Measurements from ENCODE around the gene P2RX1.
A peak's percentile ranks its signal among the peaks of the same experiment; 100 is the strongest.

Gene P2RX1

DNA sequence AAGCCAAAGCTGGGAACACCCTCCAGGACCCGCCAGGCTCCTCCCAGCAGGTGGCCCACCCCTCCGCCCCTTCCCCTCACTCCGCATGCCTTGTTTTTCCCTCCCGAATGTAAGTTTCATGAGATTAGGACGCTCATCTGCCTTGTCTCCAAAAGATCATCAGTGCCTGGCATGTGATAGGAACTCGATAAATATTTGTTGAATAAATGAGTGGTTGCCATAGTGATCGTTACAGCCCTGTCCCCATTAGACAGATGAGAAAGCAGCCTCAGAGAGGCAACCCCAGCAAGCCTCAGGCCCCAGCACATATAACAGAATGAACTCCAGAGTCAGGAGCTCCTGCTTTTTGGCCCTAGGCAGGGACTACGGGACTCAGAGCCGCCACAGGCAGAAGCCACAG is 28.5 kb downstream of the P2RX1 start:
- DNase-seq (ENCODE audit: low read depth) = no peak

DNA sequence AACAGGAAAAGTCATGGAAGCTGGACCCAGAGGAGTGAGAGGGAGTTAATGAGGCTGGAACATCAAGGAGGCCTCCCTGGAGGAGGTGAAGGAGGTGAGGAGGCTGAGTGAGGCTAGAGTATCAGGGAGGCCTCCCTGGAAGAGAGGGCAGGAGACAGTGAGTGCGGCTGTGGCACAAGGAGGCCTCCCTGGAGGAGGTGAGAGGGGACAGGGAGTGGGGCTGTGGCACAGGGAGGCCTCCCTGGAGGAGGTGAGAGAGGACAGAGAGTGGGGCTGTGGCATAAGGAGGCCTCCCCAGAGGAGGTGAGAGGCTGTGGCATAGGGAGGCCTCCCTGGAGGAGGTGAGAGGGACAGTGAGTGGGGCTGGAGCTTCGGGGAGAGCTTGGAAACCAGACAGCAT is 28.9 kb downstream of the P2RX1 start:
- DNase-seq (ENCODE audit: low read depth) = no peak

DNA sequence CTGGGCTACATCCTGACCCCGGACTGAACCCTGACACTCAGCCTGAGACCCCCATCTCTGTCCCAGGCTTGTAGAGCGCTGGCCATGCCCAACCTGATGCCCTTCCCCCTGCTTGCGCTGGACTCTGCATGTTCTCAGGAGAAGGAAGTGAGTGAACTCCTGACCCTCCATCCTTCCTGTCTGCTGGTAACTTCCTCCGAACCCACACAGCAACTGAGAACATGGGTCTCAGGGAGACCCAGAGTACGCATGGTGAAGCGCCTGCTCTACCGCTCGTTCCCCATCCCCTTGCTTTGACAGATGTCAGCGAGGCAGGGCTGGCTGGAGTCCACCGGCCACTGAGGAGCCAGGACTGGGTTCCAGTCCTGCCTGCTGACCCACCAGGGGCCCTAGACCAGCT is 29.5 kb downstream of the P2RX1 start:
- DNase-seq (ENCODE audit: low read depth) = no peak

DNA sequence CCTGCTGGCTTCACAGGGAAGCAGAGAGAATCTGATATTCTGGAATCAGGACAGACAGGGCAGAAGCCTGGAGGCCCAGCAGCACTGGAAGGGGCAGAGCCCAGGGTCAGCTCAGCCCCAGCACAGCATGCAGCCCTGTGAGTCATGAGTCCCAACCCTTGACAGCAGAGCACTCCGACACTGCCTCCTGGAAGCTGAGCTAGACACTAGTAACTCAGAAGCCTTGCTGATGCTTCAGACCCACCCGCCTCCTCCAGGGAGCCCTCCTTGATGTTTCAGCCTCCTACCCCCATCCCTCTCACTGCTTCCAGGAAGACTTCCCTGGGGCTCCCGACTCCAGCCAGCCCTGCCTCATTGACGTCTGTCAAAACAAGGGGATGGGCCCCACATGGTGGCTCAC is 30.3 kb downstream of the P2RX1 start:
- DNase-seq (ENCODE audit: low read depth) = peak; percentile 86

DNA sequence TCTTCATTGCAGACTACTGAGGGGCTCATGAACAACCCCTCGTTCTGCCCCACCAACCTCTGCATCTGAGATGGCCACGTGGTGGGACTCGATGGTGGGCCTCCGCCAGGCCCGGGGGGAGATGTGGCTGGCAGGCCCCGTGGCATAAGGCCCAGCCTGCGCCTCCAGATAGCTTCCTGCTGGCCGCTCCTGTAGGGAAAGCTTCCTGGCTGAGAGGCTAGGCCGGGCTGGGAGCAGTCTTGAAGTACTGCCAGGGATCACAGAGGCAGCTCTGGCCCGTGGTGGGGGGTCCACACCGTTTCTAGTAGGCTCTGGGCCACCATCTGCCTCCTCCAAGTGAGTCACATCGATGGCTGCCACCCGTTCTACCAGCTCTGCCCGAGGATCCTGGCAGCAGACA is 31.0 kb downstream of the P2RX1 start:
- no peak for DNase-seq (ENCODE audit: low read depth)

DNA sequence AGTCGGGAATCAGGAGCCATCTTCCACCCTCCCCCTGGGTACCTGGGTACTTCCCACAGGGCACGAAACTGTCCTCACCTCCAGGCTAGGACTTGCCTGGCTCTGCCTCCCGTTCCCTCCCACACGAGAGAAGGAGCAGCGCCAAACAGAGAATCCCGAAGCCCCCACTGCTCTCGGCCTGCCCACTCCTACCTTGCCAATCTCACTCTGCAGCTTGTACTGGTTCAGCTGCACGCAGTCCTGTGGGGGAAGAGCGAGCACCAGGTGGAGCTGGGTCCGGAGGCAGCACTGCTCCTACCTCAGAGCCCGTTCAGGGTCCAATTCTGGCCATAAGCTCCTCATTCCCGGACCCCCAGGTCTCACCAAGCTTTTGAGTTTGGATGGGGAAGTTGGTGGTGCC is 32.1 kb downstream of the P2RX1 start:
- no peak for DNase-seq (ENCODE audit: low read depth)

DNA sequence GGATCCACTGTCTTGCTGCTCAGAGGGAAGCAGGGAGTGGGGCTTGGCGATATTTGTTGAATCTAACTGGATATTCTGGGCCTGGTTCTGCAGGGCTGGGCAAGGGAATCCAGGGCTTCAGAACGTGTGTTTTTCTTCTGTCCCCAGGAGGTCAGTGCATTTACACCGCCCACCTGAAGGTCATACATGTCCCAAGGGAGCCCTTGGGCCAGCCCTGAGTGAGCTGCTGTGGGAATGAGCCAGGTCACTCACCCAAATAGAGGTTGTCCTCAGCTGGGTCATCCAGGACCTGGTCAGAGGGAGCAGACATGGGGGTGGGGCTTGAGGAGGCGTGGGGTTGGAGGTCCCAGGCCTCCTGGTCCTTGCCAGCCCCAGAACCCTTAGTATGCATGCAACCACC is 34.0 kb downstream of the P2RX1 start:
- DNase-seq (ENCODE audit: low read depth) = no peak

DNA sequence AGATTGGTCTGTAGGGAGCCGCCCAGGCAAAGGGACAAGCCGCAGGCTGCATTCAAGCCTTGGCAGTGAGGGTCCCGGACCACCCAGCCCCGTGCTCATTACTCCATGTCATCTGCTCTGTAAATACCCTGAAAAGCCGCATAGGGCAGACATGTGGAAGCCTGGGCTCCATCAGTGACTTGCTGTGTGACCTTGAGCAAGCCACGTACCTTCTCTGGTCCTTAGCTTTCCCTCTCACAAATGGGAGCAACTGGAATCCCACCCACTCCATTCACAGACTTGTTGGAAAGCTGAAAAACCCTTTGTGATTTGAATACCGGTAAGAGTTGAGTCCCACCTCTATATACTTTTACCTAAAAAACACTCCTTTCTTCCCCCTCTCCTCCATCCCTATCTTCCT is 35.3 kb downstream of the P2RX1 start:
- no peak for DNase-seq (ENCODE audit: low read depth)

DNA sequence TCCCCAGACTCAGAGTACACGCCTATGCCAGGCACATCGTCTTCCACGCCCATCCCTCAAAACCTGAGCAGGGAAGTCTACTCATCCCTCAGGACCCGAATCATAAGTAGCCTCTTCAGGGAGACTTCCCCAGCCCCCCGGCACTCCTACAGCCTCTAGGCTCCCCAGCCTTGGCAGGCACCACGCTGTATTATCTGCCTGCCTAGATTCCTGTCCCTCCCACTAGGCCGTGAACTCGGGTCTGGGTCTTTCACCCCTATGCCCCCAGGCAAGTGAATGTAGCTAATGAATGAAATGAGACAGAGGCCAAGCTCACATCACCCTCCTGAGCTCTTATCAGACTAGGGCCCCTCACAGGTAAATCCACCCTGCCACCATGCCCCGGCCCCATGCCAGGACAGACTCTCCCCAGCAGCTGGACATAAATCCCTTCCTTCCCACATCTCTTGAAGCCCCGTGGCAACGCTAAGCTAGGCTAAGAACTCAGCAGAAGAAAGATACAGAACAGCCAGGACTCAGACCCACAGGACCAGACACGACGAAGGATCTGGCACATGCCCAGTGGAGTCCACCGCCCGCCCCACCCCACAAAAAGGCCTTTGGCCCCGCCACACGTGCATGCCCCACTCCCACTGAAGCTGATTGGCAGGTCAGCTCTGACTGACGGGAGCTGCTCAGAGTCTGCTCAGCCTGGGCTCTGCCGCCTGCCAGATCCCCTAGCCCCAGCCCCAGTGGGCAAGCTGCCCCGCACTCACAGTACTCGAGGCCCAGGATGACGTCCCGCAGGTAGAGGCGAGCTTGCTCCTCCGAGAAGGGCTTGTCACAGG is 36.5 kb downstream of the P2RX1 start:
- DNase-seq (ENCODE audit: low read depth) = no peak

DNA sequence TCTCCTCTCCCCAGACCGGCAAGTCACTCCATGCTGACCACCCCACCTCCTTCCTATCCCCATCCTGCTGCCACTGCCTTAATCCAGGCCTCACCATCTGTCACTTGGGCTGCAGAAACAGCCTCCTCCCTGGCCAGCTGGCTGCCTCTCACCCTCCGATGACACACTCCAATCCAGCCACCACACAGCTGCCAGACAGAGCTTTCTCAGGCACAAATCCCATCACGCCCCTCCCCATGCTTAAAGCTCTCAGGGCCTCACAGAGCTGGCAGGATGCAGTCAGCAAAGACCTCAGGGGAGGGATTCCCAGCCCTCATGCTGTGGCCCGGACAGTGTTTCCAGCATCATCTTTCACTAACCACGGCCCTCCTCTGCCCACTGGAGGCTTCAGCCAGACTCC is 37.1 kb downstream of the P2RX1 start:
- no peak for DNase-seq (ENCODE audit: low read depth)

DNA sequence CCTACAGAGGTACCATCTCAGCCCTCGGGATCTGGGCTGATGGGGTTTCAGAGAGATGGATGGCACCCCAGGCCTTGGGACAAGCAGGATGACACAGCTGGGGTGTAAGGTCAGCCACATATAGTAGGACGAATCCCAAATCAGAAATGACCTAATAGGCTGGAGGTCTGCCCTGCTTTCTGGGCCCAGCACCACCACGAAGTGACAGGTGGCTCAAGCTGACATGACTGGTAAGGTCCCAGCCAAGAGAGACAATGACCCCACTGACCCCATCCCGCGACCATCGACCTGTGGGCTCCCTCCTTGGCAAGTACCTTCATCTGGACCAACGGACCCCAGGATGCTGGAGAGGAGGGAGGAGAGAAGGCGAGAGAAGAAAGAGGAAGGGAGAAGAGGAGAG is 39.0 kb downstream of the P2RX1 start:
- DNase-seq (ENCODE audit: low read depth) = no peak

DNA sequence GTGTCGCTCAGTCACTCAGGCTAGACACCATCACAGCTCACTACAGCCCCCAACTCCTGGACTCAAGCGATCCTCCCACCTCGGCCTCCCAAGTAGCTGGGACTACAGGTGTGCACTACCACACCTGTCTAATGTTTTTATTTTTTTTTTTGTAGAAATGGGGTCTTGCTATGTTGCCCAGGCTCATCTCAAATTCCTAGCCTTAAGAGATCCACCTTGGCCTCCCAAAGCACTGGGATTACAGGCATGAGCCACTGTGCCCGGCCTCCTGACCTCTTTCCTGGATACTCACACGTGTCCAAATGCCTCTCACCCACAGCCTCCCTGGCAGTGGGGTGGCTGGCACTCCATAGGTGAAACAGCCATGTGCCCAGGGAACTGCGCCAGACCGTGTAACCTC is 40.9 kb downstream of the P2RX1 start:
- no peak for DNase-seq (ENCODE audit: low read depth)

DNA sequence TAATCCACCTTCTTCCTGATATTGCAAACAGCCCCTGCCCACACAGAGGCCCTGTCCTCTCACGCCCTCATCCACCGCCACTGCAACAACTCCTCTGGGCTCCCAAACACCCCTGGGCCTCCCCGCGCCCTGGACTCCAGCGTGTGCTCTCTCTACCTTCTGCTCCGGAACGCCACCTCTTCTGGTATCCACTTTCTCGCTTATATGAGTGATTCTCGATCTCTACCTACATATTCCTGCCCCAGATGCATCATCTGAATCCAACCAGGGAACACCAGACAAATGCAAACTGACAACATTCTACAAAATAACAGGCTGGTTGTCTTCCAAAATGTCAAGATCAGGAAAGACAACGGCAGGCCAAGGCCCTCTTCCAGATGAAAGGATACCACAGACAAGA is 42.4 kb downstream of the P2RX1 start:
- no peak for DNase-seq (ENCODE audit: low read depth)

DNA sequence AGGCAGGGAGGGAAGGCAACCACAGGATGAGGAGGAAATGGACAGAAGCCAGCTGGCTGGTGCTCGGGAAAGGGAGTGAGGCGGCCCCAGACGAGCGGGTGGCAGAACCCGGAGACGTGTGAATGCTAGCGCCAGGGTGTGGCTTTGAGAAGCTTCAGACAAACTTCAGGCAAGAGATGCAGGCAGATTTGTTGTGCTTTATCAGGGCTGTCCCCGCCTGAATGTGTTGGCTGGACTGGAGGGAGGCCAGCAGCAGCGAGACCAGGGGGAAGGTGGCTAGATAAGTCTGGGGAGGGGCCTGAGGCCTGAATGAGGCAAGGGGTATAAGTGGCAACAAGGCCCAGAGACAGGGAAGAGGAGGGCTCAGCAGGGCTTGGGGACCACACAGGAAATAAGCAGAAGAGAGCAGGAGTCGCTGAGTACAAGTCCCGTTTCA is 45.4 kb downstream of the P2RX1 start:
- DNase-seq (ENCODE audit: low read depth) = no peak

DNA sequence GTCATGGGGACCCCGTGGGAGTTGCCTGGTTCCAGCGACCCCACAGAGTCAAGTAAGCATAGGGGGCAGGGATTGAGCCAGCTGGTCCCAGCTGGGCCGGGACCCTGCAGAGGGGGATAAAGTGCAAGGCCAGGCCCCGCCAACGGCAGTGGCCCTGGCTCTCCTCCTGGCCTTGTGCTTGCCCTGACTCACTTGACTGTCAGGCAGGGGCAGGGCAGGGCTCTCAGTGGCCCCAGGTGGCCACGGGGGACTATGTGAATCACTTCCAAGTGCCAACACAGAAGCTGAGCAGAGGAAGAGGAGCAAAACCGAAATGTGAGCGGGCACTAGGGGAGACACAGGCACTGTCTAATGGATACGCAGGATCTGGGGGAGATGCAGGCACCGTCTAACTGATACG is 48.7 kb downstream of the P2RX1 start:
- no peak for DNase-seq (ENCODE audit: low read depth)

DNA sequence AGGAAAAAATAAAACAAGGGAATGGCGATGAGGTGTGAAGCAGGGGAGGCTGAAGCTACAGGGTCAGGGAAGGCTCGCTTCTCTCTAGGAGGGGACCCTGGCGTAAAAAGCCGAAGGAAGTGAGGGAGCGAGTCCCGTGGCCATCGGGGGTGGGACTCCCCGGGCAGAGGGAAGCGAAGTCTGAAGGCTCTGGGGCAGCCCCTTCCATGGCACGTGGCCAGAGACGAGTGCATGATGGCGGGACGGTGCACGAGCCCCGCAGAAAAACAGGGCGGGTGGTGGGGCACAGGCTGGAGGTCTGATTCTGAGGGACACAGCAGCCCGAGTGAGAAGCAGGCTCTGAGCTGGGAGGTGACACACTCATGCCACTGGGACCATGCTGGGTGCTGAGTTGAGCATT is 49.2 kb downstream of the P2RX1 start:
- no peak for DNase-seq (ENCODE audit: low read depth)

DNA sequence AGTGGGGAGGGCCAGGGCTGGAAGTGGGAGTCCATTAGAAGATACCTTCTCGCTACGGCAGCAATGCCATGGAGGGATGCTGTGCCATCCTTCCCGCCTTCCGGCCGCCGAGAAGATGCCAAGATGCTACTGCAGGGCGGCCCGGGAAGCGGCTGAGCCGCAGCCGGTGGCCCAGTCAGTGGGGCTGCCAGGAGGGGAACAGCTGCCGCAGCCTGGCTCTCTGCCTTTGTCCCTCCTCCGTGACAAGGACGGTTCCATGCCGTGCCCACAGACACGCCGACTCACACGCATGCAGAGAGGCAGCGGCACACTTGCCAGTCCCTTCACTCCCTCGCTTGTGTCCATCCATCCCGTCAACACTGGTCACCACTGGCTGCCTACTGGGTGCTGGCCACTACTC is 50.0 kb downstream of the P2RX1 start:
- DNase-seq (ENCODE audit: low read depth) = no peak

DNA sequence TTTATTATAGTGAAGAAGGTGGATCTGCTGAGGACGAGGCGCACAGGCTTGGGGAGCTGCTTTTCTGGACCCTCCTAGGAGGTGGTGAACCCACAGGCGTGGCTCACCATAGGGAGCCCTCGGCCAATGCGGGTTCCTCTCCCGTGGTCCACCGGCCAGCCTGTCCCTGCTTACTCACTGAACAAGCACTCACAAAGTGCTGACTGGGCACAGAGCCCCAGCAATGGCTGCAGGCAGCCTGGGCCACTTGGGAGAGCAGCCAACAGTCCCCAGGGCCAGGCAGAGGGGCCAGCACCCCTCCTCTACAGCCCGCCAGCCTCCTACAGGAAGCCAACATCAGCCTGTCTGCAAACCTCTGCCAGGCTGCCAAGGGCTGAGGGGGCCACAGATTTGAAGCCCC is 51.1 kb downstream of the P2RX1 start:
- DNase-seq (ENCODE audit: low read depth) = peak; percentile 76

DNA sequence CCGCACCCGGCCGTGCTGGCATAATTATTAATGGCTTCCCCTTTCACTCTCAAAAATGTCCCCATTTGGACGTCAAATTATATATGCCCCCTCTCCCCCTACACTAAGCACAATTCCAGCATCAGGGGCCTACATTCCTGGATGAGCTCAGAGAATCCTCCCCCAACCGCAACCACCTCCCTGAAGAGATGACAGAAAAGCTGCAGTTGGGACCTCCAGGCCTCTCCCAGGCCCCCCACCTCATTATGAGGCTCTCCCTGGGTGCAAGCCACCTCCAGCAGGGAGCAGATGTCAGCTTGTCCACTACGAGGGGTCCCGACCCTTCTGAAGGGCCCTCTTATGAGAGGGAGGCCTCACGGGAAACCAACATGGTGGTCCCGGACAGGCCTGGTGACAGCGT is 51.7 kb downstream of the P2RX1 start:
- DNase-seq (ENCODE audit: low read depth) = no peak

DNA sequence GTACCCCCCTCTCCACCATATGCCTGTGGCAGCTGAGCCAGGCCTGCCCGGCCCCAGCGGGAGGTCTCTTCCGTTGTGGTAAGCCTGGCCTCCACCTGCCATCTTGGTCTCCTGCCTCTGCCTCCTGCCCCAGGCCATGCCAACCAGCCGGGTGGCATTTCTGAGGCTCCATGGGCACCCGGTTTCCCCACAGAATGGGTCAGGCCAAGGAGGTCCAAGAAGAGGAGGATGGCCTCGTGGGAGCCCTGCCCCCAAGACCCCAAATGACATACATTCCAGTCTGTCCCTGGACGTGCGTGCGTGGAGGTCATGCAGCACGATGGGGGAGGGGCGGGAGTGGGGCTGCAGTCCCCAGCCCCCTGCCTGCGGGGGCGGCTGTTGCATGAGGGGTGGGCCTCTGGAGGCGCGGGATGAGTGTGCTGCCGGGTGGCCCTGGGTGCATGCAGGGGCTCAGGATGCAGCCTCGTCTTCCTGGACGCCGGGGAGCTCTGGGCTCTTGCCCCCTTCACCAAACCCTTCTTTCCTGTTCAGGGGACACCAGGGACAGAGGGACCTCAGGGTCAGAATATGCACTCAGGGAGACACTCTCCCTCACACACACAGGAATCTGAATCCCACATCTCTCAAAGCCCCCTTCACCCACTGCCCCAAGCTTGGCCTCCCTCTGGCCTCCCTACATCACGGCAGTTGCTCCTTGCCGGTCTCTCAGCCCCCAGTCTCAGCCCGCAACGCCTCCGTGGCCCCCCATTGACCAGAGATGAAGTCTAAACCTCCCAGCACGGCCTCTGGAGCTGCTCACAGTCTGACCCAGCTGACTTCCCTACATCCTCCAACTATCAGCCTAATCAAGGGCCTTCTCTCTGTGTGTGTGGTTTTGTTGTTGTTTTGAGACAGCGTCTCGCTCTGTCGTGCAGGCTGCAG is 54.2 kb downstream of the P2RX1 start:
- no peak for DNase-seq (ENCODE audit: low read depth)

DNA sequence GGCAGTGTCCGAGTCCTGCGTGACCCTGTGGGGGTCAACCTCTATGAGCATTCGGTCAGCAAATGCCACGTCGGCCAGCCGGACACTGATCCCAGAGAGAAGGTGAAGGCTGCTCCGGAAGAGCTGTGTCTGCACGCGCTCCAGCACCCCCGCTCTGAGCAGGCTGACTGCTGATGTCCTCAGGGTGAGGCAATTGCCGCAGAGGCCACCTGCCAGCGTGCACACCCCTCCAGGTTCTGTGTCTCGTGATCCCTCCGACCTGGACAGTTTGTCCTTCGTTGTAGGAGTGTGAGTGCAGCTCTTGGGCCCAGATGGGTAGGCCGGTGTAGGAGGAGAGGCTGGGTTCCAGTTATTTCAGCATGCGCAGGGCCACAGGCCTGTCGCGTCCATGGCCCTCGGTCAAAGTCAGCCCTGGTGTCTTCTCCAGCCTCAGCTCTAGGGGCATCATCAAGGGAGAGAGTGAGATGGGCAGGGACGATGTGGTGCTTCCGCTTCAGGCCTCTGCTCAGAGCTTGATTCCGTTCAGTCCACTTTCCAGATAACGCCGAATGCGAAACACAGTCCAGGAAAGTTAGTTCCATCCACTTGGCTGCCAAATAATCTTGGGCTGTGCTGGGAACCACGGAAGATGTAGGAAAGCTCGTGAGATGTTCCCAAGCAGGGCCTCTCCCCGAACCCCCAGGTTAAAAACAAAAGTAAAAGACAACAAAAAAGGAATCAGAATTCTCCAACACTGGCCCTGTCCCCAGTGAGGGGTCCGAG is 55.1 kb downstream of the P2RX1 start:
- no peak for DNase-seq (ENCODE audit: low read depth)

DNA sequence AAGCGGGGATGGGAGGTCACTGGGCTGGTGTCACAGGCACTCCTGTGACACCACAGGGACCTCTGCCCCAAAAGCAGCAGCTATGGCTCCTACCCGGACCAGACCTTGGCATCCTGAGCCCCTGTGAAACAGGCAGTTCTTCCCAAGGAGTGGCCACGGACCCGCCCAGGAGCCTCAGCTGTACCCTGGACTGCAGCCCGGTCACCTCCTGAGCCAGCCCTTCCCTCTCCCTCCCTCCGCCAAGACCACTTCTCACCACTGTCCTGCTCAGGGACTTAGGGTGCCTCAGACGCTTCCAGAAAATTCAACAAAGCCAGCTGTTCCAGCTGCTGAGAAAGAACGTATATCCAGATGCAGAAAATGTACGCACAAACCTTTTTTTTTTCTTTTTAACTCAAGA is 56.3 kb downstream of the P2RX1 start:
- DNase-seq (ENCODE audit: low read depth) = no peak

Data from ELR (cell line).